ENCODE results near the gene TSPAN5.

The TSPAN5 gene

GRCh38 chr4:98581126-98581525 is 77.3 kb downstream of the TSPAN5 start:
- no peak for FAIRE-seq

GRCh38 chr4:98577956-98578355 is 80.5 kb downstream of the TSPAN5 start:
- no peak for FAIRE-seq

- no peak for FAIRE-seq
Measured at GRCh38 chr4:98574816-98575215, 83.6 kb downstream of the TSPAN5 start.

GRCh38 chr4:98573791-98574190 is 84.6 kb downstream of the TSPAN5 start:
- peak; percentile 24 for FAIRE-seq

- FAIRE-seq = peak; percentile 97
Measured at GRCh38 chr4:98572697-98573096, 85.7 kb downstream of the TSPAN5 start.

GRCh38 chr4:98571161-98571786 is 87.1 kb downstream of the TSPAN5 start:
- FAIRE-seq = no peak

GRCh38 chr4:98570151-98570797 is 88.1 kb downstream of the TSPAN5 start:
- FAIRE-seq = no peak

GRCh38 chr4:98568941-98569663 is 89.3 kb downstream of the TSPAN5 start:
- no peak for FAIRE-seq

GRCh38 chr4:98567611-98568010 is 90.8 kb downstream of the TSPAN5 start:
- FAIRE-seq = no peak

- FAIRE-seq = no peak
Measured at GRCh38 chr4:98566361-98567008, 91.9 kb downstream of the TSPAN5 start.

- FAIRE-seq = no peak
Measured at GRCh38 chr4:98565681-98566301, 92.6 kb downstream of the TSPAN5 start.

- FAIRE-seq = no peak
Measured at GRCh38 chr4:98564852-98565251, 93.6 kb downstream of the TSPAN5 start.

GRCh38 chr4:98560321-98560720 is 98.1 kb downstream of the TSPAN5 start:
- FAIRE-seq = no peak

GRCh38 chr4:98558471-98559169 is 99.8 kb downstream of the TSPAN5 start:
- FAIRE-seq = no peak

GRCh38 chr4:98557194-98557892 is 101.1 kb downstream of the TSPAN5 start:
- no peak for FAIRE-seq

- FAIRE-seq = no peak
Measured at GRCh38 chr4:98556451-98556850, 102.0 kb downstream of the TSPAN5 start.

- no peak for FAIRE-seq
Measured at GRCh38 chr4:98555798-98556445, 102.5 kb downstream of the TSPAN5 start.

GRCh38 chr4:98546910-98547594 is 111.4 kb downstream of the TSPAN5 start:
- no peak for FAIRE-seq

- no peak for FAIRE-seq
Measured at GRCh38 chr4:98544818-98545414, 113.5 kb downstream of the TSPAN5 start.

- FAIRE-seq = no peak
Measured at GRCh38 chr4:98544141-98544817, 114.1 kb downstream of the TSPAN5 start.
